AG04450 (cell line): ENCODE results near the gene LY86. TPM values are rescaled to one million over a fixed set of nuclear protein-coding genes. Genes with fewer than 3 reads are reported as not detected.

ENCODE experiments used
- CTCF ChIA-PET: fragments of 300-600, 350-600 bp; formaldehyde crosslinking; extraction: SDS; loops from one replicate; lab custom pipeline; 2022; ENCODE audit warnings: antibody characterized with exemption, inconsistent platforms; lab: Charles Lee
- POLR2A ChIA-PET: fragments of 350-600 bp; formaldehyde crosslinking; extraction: SDS; loops from one replicate; lab custom pipeline; 2021; ENCODE audit warnings: antibody characterized with exemption, inconsistent platforms; lab: Yijun Ruan, JAX
- DNase-seq: peaks from one replicate; pipeline ENCODE4 v3.0.0-alpha.2; 2011; ENCODE audit warnings: low read depth, low spot score
- H3K27ac ChIP-seq: one replicate; pipeline ENCODE4 v1.5.1; 2012; ENCODE audit warnings: low read depth, low read length, control low read depth
- H3K27me3 ChIP-seq: one replicate; pipeline ENCODE4 v1.6.0; 2012; ENCODE audit warnings: low read length; ENCODE audit not compliant: control insufficient read depth, insufficient read depth
- H3K4me3 ChIP-seq: 2 replicates; pipeline ENCODE4 v1.5.1; 2011; ENCODE audit warnings: mild to moderate bottlenecking, low read depth, low read length, control low read depth
- H3K9me3 ChIP-seq: 2 replicates; pipeline ENCODE4 v1.5.1; 2012; ENCODE audit warnings: low read length; ENCODE audit not compliant: control insufficient read depth, insufficient read depth
- polyA plus RNA-seq: library from polyadenylated mRNA; depleted of rRNA; stranded (reverse); fragments of >200 nt; gene quantifications from 2 replicates; pipeline ENCODE4 v1.2.3, GENCODE V29; 2011
- TF ChIP-seq, protein P1 (sequence below): IDR thresholded peaks from 2 replicates; pipeline ENCODE4 v1.5.1; 2011; ENCODE audit warnings: low read depth, low read length, control low read depth, inconsistent platforms

The LY86 gene
- polyA plus RNA-seq, 1 experiment = not detected

- CTCF ChIA-PET = interaction anchor here (1.0 to 1.7 kb wide), 2 partner anchors 12 kb away, joined by 4 read pairs; no protein-coding TSS in a partner anchor
- TF ChIP-seq, protein P1, sequence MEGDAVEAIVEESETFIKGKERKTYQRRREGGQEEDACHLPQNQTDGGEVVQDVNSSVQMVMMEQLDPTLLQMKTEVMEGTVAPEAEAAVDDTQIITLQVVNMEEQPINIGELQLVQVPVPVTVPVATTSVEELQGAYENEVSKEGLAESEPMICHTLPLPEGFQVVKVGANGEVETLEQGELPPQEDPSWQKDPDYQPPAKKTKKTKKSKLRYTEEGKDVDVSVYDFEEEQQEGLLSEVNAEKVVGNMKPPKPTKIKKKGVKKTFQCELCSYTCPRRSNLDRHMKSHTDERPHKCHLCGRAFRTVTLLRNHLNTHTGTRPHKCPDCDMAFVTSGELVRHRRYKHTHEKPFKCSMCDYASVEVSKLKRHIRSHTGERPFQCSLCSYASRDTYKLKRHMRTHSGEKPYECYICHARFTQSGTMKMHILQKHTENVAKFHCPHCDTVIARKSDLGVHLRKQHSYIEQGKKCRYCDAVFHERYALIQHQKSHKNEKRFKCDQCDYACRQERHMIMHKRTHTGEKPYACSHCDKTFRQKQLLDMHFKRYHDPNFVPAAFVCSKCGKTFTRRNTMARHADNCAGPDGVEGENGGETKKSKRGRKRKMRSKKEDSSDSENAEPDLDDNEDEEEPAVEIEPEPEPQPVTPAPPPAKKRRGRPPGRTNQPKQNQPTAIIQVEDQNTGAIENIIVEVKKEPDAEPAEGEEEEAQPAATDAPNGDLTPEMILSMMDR = no peak
- POLR2A ChIA-PET = no interaction called here
- Histone ChIP-seq H3K9me3 (peaks cover 3% of the 10 kb centered on the region; the same call in 1 of the 2 replicates), H3K4me3 (no peak overlapping the region), H3K27ac (no peak overlapping the region), H3K27me3 (peaks cover 4% of the 10 kb centered on the region)
- DNase-seq = no peak
Measured at GRCh38 chr6:6683969-6684833, 95.7 kb downstream of the LY86 start.

DNA sequence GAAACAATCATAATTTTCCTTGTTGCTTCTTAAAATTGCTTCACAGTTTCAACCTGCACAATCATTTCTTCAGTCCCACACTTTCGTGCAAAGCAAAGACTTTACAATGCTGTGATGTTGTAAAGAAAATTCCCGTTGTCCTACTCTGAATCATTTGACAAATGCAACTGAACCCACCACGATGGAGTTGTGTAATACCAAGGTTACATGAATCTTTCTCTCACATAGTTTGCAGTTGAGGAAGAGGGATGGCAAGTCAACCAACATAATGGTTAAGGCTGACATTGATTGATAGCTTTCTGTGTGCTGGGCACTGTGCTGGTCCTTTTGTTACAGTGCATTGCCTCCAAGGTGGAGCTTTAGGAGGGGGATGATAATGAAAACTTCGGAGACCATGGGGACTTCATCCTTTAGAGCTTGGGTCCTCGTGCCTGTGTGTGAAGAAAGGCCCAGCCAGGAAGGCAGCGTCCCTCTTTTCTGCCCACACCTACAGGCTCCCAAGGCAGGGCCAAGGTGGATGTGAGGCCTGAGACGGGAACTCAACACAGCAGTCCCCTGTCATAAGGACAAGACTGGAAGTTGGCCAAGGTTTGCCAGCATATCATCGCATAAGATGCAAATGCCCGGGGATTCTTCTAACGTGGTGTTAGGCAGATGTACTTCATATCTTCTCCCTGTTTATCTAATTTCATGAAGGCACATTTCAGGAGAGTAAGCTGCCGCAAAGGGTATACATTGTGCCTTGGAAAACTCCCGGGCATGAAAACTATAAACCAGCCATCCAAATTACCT lies 96.9 kb downstream of the LY86 start:
- ChIA-PET CTCF (interaction anchor here (1.2 to 1.7 kb wide), 2 partner anchors 9 to 11 kb away, joined by 4 to 5 read pairs; no protein-coding TSS in a partner anchor), POLR2A (no interaction called here)
- TF ChIP-seq, protein P1 = no peak
- H3K9me3 ChIP-seq = peaks cover 3% of the 10 kb centered on the region; the same call in 1 of the 2 replicates
- DNase-seq = no peak
- H3K4me3 ChIP-seq = no peak overlapping the region
- no peak overlapping the region for H3K27ac ChIP-seq
- H3K27me3 ChIP-seq = peaks cover 4% of the 10 kb centered on the region

GRCh38 chr6:6686176-6686575 lies 97.7 kb downstream of the LY86 start:
- TF ChIP-seq, protein P1 = no peak
- H3K9me3 ChIP-seq = peaks cover 3% of the 10 kb centered on the region
- POLR2A ChIA-PET = no interaction called here
- H3K27ac ChIP-seq = no peak overlapping the region
- DNase-seq = no peak
- CTCF ChIA-PET = interaction anchor here (0.6 to 1.7 kb wide), 4 partner anchors 9 to 558 kb away, joined by 3 to 5 read pairs (median 4); no protein-coding TSS in a partner anchor
- peaks cover 4% of the 10 kb centered on the region for H3K27me3 ChIP-seq
- H3K4me3 ChIP-seq = no peak overlapping the region

GRCh38 chr6:6686748-6687601 lies 98.5 kb downstream of the LY86 start:
- no peak overlapping the region for H3K27ac ChIP-seq
- H3K27me3 ChIP-seq = peaks cover 4% of the 10 kb centered on the region
- ChIA-PET CTCF (interaction anchor here (0.6 to 1.4 kb wide), 4 partner anchors 10 to 557 kb away, joined by 3 to 5 read pairs (median 4); no protein-coding TSS in a partner anchor), POLR2A (no interaction called here)
- H3K9me3 ChIP-seq = peaks cover 9% of the 10 kb centered on the region
- TF ChIP-seq, protein P1 = no peak
- no peak for DNase-seq
- H3K4me3 ChIP-seq = no peak overlapping the region
